Measurements from ENCODE around the gene GPC1. TPM values are rescaled to one million over a fixed set of nuclear protein-coding genes. Genes with fewer than 3 reads are reported as not detected.

The GPC1 gene
- total and polyA plus RNA-seq, 2 of the 13 experiments (the other 11 are each of a cell fraction or from before 2014, with no cell fraction given): 4.0 to 5.5 TPM

DNA sequence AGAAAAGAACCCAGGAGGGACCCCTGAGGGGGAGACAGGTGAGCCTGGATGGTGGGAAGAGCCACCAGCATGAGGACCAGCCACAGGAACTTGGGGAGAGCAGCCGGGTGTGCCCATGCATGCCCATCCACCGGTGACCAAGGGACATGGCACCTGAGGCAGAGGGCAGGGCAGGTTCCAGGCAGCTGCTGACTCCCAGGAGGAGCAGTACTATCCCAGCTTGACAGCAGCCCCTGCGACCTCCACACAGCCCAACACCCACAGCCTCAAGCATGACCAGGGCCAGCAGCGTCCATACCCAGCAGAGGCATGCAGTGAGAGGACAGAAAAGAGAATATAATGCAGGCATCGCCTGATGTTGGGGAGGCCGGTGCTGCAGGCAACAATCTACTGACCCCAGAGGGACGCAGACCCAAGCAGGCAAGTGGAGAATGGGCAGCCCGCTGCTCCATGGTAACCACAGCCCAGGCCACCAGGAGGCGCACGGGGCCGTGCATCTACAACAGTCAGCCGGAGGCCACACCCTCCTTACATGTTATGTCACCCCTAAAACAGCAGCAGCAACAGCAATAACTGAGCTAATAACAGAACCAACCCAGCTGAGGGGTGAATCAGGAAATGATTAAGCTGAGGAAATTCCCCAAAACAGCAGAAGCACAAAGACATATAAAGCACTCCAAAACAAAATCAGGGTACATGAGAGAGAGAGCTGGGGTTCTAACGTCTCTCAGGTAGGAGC lies 78.3 kb downstream of the GPC1 start (continued):
- TF ChIP-seq, protein P1, sequence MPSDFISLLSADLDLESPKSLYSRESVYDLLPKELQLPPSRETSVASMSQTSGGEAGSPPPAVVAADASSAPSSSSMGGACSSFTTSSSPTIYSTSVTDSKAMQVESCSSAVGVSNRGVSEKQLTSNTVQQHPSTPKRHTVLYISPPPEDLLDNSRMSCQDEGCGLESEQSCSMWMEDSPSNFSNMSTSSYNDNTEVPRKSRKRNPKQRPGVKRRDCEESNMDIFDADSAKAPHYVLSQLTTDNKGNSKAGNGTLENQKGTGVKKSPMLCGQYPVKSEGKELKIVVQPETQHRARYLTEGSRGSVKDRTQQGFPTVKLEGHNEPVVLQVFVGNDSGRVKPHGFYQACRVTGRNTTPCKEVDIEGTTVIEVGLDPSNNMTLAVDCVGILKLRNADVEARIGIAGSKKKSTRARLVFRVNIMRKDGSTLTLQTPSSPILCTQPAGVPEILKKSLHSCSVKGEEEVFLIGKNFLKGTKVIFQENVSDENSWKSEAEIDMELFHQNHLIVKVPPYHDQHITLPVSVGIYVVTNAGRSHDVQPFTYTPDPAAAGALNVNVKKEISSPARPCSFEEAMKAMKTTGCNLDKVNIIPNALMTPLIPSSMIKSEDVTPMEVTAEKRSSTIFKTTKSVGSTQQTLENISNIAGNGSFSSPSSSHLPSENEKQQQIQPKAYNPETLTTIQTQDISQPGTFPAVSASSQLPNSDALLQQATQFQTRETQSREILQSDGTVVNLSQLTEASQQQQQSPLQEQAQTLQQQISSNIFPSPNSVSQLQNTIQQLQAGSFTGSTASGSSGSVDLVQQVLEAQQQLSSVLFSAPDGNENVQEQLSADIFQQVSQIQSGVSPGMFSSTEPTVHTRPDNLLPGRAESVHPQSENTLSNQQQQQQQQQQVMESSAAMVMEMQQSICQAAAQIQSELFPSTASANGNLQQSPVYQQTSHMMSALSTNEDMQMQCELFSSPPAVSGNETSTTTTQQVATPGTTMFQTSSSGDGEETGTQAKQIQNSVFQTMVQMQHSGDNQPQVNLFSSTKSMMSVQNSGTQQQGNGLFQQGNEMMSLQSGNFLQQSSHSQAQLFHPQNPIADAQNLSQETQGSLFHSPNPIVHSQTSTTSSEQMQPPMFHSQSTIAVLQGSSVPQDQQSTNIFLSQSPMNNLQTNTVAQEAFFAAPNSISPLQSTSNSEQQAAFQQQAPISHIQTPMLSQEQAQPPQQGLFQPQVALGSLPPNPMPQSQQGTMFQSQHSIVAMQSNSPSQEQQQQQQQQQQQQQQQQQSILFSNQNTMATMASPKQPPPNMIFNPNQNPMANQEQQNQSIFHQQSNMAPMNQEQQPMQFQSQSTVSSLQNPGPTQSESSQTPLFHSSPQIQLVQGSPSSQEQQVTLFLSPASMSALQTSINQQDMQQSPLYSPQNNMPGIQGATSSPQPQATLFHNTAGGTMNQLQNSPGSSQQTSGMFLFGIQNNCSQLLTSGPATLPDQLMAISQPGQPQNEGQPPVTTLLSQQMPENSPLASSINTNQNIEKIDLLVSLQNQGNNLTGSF (CRISPR knock-in tag; IDR thresholded peaks at IDR 0.05): no peak
- no peak for TF ChIP-seq ZEB1 (IDR thresholded peaks at IDR 0.05; ENCODE audit: insufficient replicate concordance, low read depth)
- no peak for TF ChIP-seq HMG20A (CRISPR knock-in tag; IDR thresholded peaks at IDR 0.05; ENCODE audit: borderline replicate concordance)
- peak; percentile 40 for TF ChIP-seq ASH2L (IDR thresholded peaks at IDR 0.05; ENCODE audit: insufficient read length, low read depth, low read length)
- no peak for TF ChIP-seq ETV5 (CRISPR knock-in tag; IDR thresholded peaks at IDR 0.05; ENCODE audit: borderline replicate concordance)
- peak; percentile 62; the same call in 1 of the 2 replicates for TF ChIP-seq ZNF788 (CRISPR knock-in tag; IDR thresholded peaks at IDR 0.05; ENCODE audit: borderline replicate concordance)
- TF ChIP-seq ZNF510 (CRISPR knock-in tag; IDR thresholded peaks at IDR 0.05; ENCODE audit: low read depth): no peak
- no peak for TF ChIP-seq NFYB (CRISPR knock-in tag; IDR thresholded peaks at IDR 0.05)
- no peak for TF ChIP-seq ARNTL (CRISPR knock-in tag; IDR thresholded peaks at IDR 0.05)
- TF ChIP-seq, protein P2, sequence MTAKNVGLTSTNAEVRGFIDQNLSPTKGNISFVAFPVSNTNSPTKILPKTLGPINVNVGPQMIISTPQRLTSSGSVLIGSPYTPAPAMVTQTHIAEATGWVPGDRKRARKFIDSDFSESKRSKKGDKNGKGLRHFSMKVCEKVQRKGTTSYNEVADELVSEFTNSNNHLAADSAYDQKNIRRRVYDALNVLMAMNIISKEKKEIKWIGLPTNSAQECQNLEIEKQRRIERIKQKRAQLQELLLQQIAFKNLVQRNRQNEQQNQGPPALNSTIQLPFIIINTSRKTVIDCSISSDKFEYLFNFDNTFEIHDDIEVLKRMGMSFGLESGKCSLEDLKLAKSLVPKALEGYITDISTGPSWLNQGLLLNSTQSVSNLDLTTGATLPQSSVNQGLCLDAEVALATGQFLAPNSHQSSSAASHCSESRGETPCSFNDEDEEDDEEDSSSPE (CRISPR knock-in tag; IDR thresholded peaks at IDR 0.05): no peak
- no peak for TF ChIP-seq DR1 (CRISPR knock-in tag; IDR thresholded peaks at IDR 0.05)
- TF ChIP-seq, protein P3, sequence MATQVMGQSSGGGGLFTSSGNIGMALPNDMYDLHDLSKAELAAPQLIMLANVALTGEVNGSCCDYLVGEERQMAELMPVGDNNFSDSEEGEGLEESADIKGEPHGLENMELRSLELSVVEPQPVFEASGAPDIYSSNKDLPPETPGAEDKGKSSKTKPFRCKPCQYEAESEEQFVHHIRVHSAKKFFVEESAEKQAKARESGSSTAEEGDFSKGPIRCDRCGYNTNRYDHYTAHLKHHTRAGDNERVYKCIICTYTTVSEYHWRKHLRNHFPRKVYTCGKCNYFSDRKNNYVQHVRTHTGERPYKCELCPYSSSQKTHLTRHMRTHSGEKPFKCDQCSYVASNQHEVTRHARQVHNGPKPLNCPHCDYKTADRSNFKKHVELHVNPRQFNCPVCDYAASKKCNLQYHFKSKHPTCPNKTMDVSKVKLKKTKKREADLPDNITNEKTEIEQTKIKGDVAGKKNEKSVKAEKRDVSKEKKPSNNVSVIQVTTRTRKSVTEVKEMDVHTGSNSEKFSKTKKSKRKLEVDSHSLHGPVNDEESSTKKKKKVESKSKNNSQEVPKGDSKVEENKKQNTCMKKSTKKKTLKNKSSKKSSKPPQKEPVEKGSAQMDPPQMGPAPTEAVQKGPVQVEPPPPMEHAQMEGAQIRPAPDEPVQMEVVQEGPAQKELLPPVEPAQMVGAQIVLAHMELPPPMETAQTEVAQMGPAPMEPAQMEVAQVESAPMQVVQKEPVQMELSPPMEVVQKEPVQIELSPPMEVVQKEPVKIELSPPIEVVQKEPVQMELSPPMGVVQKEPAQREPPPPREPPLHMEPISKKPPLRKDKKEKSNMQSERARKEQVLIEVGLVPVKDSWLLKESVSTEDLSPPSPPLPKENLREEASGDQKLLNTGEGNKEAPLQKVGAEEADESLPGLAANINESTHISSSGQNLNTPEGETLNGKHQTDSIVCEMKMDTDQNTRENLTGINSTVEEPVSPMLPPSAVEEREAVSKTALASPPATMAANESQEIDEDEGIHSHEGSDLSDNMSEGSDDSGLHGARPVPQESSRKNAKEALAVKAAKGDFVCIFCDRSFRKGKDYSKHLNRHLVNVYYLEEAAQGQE (IDR thresholded peaks at IDR 0.05; ENCODE audit: borderline replicate concordance in 1 of 2, low read depth in 1 of 2, low read length in 2 of 2): no peak
